ENCODE measurements around the gene PPP2R2B.

DNA sequence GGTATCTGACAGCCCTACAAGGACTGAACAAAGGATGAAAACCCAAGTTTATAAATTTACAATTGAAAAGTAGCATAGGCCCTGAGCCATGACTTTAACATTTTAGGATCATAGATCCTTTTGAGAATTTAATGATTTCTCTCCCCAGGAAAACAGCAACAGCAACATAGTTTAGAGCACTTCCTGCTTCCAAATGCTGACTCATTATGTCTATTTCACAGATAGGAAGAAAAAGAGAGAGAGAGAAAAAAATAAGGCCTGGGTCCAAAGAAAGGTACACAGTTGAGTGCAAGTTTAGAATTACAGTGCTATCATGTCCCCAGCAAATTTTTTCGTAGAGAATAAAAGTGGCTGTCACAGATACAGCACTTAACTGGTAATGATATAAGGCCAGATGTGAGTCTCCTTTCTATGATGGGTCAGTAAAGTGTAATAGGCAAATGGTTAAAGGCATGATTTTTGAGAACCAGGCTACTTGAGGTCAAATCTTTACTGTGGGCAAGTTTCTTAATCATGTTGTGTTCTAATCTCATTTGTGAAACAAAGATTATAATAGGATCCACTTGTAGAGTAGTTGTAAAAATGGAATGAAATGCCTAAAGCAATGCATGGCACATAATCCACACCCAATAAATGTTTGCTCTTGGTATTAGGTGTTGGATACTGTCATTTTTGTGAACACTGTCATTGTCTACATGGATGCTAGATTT is 12.3 kb upstream of the PPP2R2B start:
- TF ChIP-seq POLR2A (IDR thresholded peaks at IDR 0.05; ENCODE audit: low read length) (no peak), GATA1 (IDR thresholded peaks at IDR 0.05; ENCODE audit: low read depth, low read length) (no peak)

Data from erythroblast (primary cell).